GM21526 (cell line): ENCODE results near the gene DPF3.

Experiments
- ATAC-seq: cut with Tn5 transposase; IDR thresholded peaks from one replicate; pipeline ENCODE4 v1.9.1; 2021; ENCODE audit warnings: moderate library complexity; ENCODE audit not compliant: unreplicated experiment, low FRiP score

DPF3 gene

GRCh38 chr14:72845196-72845595, 48.7 kb downstream of the DPF3 start:
- no peak for ATAC-seq

DNA sequence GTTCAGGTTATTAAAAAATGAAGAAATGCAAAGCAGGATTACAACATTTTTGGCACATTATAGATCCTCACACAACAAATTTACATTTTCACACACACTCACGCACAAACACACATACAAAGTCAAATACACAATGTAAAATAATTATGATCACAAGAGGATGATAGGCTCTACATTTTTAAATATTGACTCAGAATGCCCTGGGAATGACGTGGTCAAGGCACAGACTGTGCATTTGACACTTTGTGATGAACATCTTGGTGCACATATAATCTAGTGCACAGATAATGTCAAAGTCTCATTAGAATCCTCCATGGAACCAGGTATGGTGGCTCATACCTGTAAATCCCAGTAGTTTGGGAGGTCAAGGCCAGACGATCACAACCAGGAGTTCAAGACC, 49.4 kb downstream of the DPF3 start:
- no peak for ATAC-seq

DNA sequence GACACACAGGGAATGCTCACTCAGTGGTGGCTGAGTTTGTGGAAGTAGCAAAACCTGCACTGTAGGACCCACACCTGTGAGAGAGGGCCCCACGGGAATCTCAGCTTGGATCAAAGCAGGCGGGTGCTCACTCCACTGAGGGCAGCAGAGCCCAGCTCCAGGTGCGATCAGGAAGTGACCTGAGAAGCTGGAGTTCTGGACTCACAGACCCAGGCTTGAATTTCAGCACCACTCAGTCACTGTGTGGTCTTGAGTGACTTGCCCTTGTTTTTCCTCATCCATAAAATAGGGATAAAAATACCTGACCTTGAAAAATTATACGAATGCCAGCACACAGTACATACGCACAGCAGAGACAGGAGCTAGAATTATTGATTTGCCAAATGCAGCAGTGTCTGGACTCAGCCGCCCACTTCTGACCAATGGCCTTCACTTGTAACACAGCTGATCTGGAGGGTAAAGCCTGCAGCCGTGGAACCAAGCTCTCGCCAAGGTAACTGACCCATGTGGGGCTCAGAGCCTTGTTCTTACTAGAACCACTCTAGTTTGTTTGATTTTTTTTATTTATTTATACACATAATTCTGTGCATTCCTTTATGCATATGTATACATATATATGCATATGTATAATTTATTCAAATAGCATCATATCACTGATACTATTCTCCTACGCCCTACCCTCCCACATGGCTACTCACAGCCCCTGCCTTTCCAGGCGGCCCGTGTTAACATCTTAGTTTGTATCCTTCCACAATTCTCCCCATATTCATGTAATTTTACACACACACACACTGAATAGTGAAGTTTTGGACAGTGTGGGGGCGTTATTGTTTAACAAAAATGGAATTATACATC, 53.9 kb downstream of the DPF3 start:
- ATAC-seq: no peak

DNA sequence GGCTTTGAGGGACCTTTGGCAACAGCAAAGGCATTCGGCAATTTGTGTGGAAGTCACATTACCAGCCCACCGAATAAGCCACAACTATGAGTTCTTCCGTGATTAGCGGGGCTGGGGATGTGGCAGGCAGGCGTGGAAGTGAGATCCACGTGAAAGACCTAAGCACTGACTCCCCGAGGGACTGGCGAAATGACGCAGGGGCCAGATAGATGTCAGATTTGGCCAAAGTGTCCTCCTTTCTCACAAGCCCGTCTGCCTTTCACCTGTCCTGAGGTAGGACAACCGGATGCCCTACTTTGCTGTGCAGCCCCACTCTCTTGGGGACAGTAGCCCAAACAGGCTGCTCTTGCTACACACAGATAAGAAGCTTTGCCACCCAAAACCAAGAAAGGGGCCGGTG, 54.5 kb downstream of the DPF3 start:
- no peak for ATAC-seq

DNA sequence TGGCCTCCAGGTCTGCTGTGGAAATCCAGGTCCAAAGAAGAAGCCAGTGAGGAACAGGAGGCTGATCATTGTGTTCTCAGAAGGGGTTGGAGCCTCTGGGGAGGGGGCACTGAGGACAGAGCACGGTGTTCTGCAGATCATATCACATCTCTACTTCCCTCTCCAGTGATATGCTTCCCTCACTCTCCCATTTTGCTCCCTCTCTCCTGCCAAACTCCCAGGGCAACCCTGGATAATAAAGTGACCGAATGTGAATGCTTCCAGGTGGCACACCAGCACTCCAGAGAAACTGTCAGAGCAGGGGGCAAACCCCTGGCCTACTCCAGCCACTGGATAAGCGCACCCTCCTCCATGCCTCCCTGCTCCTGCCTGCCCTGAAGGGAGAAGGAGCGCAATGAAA, 57.8 kb downstream of the DPF3 start:
- ATAC-seq: no peak

- no peak for ATAC-seq
These were observed 60.7 kb downstream of the DPF3 start for GRCh38 chr14:72833174-72833573.

GRCh38 chr14:72830786-72831594, 62.9 kb downstream of the DPF3 start:
- ATAC-seq: no peak

DNA sequence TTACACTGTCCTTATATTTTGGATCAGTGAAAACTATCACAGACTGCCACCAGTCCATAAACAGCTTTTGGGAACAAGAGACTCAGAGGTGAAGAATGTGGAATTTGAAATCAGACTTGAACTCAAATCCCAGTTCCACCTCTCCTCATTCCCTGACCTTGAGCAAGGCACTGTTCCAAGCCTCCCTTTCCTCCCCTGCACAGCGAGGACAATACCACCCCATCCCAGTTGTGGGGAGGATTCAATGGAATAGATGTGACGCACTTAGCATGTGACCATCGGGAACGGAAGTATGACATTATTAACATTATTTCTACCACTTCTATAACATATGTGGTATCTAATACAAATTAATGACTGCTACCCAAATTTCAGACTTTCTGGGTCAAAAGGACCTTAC, 63.5 kb downstream of the DPF3 start:
- no peak for ATAC-seq

GRCh38 chr14:72828604-72829003, 65.3 kb downstream of the DPF3 start:
- no peak for ATAC-seq

DNA sequence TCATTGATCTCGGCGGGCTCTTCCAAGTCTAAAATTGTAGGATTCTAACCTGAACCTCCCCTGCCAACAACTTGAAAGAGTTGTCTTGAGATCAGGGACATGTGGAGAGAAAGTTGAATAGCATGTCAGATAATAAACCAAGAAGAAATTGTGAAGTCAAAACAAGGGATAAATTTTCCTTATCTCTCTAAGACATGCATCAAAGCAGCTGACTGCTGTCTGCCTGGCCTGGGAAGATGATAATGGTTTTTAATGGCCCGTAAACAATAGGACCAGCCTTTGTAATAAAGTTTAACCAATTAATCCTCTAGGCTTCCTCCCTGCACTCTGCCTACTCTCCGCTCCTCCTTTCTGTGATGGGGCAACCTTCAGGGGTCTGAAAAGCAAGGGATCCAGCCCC, 67.9 kb downstream of the DPF3 start:
- no peak for ATAC-seq

- ATAC-seq: no peak
These were observed 68.4 kb downstream of the DPF3 start for GRCh38 chr14:72825486-72825885.

GRCh38 chr14:72824051-72824450, 69.8 kb downstream of the DPF3 start:
- ATAC-seq: no peak

GRCh38 chr14:72822946-72823611, 70.8 kb downstream of the DPF3 start:
- ATAC-seq: no peak

GRCh38 chr14:72818998-72819397, 74.9 kb downstream of the DPF3 start:
- no peak for ATAC-seq

DNA sequence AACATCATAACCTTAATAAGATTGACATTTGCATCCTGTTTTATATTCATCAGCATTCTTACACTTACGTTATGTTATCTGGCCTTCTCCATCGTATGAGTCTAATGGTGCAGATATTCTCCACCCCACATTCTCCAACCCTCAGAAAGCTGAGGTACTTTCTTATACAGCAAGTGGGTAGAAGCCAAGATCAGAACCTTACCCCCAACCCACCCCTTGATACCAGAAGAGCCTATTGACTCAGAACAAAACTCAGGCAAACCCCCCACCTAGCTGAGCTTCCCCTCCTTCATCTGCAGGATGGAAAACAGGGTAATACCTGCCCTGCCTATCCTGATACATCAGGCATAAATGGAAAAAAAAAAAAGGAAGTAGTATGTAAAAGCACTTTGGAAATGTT, 77.6 kb downstream of the DPF3 start:
- no peak for ATAC-seq

DNA sequence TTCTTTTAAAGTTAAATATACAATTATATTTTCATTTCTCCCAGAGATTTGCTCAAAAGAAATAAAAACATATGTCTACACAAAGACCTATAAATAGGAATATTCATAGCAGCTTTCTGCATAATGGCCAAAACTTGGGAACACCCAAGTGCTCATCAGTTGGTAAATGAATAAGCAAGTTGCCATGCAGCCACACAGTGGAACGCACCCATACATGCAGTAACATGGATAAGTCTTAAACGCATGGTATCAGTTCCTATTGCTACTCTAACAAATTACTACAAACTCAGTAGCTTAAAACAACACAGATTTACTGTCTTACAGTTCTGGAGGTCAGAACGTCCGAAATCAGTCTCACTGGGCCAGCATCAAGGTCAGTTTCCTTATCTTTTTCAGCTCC, 78.5 kb downstream of the DPF3 start:
- no peak for ATAC-seq

GRCh38 chr14:72812292-72812851, 81.5 kb downstream of the DPF3 start:
- no peak for ATAC-seq

GRCh38 chr14:72810201-72810600, 83.7 kb downstream of the DPF3 start:
- ATAC-seq: no peak

GRCh38 chr14:72809063-72809462, 84.8 kb downstream of the DPF3 start:
- ATAC-seq: no peak

DNA sequence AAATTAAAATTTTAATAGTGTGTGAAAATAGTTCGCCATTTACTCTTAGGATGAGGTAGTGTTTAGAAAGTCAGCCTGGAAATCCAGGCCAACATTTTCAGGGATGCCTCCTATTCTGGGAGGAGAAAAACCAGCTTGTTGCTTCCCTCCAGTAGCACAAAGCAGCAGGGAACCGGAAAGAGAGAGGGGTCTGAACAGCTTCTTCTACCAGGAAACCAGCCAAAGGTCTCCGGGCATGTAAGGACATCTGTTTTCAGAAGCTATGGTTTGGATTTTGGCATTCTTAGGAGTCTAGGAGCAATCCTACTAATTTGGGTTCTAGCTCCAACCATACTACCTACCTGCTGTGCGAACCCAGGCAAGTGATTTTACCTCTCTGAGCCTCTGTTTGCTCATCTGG, 85.3 kb downstream of the DPF3 start:
- ATAC-seq: no peak

GRCh38 chr14:72802588-72802946, 91.3 kb downstream of the DPF3 start:
- ATAC-seq: no peak
